ENCODE data around the gene SLC29A3.

Gene SLC29A3

GRCh38 chr10:71301371-71301916 is 17.6 kb upstream of the SLC29A3 start:
- DNase-seq: no peak

GRCh38 chr10:71302451-71302850 is 16.6 kb upstream of the SLC29A3 start:
- DNase-seq: no peak

- DNase-seq: no peak
Measured at GRCh38 chr10:71302874-71303568, 16.0 kb upstream of the SLC29A3 start.

- no peak for DNase-seq
Measured at GRCh38 chr10:71303569-71303907, 15.5 kb upstream of the SLC29A3 start.

- DNase-seq: no peak
Measured at GRCh38 chr10:71304914-71305313, 14.1 kb upstream of the SLC29A3 start.

GRCh38 chr10:71306979-71307378 is 12.1 kb upstream of the SLC29A3 start:
- no peak for DNase-seq

- DNase-seq: no peak
Measured at GRCh38 chr10:71307469-71308085, 11.5 kb upstream of the SLC29A3 start.

- DNase-seq: no peak
Measured at GRCh38 chr10:71308244-71308643, 10.8 kb upstream of the SLC29A3 start.

- no peak for DNase-seq
Measured at GRCh38 chr10:71308985-71309384, 10.1 kb upstream of the SLC29A3 start.

- DNase-seq: no peak
Measured at GRCh38 chr10:71309919-71310318, 9.1 kb upstream of the SLC29A3 start.

- no peak for DNase-seq
Measured at GRCh38 chr10:71312220-71312619, 6.8 kb upstream of the SLC29A3 start.

GRCh38 chr10:71312811-71313789 is 6.0 kb upstream of the SLC29A3 start:
- DNase-seq: no peak

GRCh38 chr10:71314028-71314693 is 4.9 kb upstream of the SLC29A3 start:
- peak; percentile 78 for DNase-seq

GRCh38 chr10:71314694-71315225 is 4.3 kb upstream of the SLC29A3 start:
- DNase-seq: no peak

- DNase-seq: no peak
Measured at GRCh38 chr10:71316056-71316785, 2.8 kb upstream of the SLC29A3 start.

- no peak for DNase-seq
Measured at GRCh38 chr10:71316786-71317160, 2.3 kb upstream of the SLC29A3 start.

GRCh38 chr10:71317739-71318138 is 1.3 kb upstream of the SLC29A3 start:
- no peak for DNase-seq

- no peak for DNase-seq
Measured at GRCh38 chr10:71319800-71320392, 837 bp downstream of the SLC29A3 start.

- no peak for DNase-seq
Measured at GRCh38 chr10:71320592-71320991, 1.5 kb downstream of the SLC29A3 start.

- no peak for DNase-seq
Measured at GRCh38 chr10:71321386-71321785, 2.3 kb downstream of the SLC29A3 start.

- DNase-seq: no peak
Measured at GRCh38 chr10:71323407-71323806, 4.3 kb downstream of the SLC29A3 start.

Data from islet precursor cell (in vitro differentiated cells).